GM21717 (cell line): ENCODE data around the gene TMEM86A.

Experiments used
- ATAC-seq: cut with Tn5 transposase; IDR thresholded peaks from one replicate; pipeline ENCODE4 v1.9.1; 2021; ENCODE audit warnings: mild to moderate bottlenecking, moderate library complexity; ENCODE audit not compliant: unreplicated experiment

The TMEM86A gene

DNA sequence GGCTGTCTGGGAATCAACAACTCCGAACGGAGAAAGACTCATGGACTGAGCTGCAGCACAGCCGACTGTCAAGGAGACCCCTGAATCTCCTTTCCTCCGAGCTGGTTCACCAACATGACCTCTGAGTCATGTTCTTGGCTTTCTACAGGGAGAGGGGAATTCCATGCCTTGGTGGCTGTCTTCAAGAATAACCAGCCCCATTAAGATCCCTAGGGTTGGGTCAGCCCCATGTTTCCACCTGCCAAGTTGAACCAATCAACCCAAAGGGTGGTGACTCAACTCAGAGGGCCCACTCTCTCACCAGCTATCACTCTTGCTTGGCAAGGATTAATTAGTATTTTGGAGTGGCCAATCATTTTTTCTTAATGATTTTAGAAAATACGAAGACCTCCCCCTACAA lies 55.7 kb downstream of the TMEM86A start:
- no peak for ATAC-seq
